GM19395 (cell line): Measurements from ENCODE around the gene SPEF1.
"Not testable (repeated sequence)": the region's sequence is repeated elsewhere in the genome, so short reads cannot be mapped to it uniquely, and the experiment has no call there.

Experiments
- ATAC-seq: cut with Tn5 transposase; IDR thresholded peaks from one replicate; pipeline ENCODE4 v1.9.1; 2021; ENCODE audit warnings: mild to moderate bottlenecking, moderate library complexity; ENCODE audit not compliant: unreplicated experiment

SPEF1 gene, protein sequence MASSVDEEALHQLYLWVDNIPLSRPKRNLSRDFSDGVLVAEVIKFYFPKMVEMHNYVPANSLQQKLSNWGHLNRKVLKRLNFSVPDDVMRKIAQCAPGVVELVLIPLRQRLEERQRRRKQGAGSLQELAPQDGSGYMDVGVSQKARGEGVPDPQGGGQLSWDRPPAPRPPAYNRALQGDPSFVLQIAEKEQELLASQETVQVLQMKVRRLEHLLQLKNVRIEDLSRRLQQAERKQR

DNA sequence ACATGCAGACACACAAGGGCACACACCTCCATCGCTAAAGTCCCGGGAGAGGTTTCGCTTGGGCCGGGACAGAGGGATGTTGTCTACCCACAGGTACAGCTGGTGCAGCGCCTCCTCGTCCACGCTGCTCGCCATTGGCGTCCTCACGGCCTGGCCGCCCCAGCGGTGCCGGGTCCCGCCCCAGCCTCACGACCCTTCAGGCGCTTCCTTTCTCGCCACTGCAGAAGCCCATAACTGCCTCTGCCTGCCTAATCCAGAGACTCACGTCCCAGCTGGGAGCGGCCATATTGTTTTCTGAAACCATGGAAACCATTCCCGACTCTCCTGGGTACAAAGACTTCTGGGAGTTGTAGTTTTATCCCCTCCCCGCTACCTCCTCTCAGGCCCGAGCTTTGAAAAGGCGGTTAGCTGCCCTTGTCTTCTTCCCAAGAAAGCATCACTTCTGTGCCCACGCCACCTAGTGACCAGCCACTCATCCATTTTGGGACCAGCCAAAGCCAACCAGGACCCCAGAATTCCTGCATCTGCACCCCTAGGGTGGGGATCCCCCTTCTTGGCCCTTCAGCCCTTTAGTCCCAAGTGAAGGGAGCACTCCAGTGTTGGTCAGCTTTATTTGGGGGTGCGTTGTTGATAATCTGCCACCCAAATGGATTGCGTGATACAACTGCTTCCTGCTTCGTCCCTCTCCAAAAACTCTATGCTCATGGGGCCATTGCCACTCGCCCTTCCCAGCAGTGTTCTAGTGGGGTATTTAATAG lies at the start of gene SPEF1:
Gene SPEF1, minus strand, starts transcription at position 296 of the 758 bp plus-strand sequence. Its CDS starts 161 bp downstream, at position 135.
- ATAC-seq, result peak; percentile 61

DNA sequence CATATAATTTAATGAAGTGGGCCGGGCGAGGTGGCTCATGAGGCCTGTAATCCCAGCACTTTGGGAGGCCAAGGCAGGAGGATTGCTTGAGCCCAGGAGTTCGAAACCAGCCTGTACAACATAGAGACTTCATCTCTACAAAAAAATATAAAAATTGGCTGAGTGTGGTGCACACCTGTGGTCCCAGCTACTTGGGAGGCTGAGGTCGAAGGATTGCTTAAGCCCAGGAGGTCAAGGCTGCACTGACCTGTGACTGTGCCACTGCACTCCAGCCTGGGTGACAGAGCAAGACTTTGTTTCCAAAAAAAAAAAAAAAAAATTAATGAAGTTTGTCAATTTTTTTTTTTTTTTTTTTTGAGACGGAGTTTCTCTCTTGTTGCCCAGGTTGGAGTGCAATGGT lies 48.6 kb upstream of the SPEF1 start:
- not testable (repeated sequence) for ATAC-seq

DNA sequence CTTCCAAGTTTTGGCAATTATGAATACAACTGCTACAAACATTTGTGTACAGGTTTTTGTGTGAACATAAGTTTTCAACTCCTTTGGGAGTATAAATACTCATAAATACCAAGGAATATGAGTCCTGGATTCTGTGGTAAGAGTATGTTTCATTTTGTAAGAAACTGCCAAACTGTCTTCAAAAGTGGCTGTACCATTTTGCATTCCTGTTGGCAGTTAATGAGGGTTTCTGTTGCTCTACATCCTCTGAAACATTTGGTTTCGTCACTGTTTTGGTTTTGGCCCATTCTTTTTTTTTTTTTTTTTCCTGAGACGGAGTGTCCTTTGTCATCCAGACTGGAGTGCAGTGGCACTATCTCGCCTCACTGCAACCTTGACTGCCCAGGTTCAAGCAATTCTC lies 47.5 kb upstream of the SPEF1 start:
- ATAC-seq, result no peak

DNA sequence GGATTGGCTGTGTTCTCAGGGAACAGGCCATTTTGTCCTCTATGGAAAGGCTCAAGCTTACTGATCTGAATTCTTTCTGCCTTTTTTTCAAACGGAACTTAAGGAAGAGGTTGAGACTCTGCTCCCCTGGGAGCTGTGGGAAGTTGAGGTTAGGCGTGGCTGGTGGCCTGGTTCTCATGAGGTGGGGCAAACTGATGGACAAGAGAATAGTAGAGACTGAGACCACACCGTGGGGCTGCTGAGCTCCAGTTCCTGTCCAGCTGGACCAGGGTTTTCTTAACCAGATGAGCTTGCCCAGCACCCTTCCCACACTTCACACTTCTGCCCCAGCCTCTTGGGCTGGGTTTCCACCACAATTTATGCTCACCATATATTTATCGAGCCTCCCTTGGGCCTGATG lies 45.2 kb upstream of the SPEF1 start:
- no peak for ATAC-seq

GRCh38 chr20:3825526-3825925 lies 44.3 kb upstream of the SPEF1 start:
- ATAC-seq, result no peak

DNA sequence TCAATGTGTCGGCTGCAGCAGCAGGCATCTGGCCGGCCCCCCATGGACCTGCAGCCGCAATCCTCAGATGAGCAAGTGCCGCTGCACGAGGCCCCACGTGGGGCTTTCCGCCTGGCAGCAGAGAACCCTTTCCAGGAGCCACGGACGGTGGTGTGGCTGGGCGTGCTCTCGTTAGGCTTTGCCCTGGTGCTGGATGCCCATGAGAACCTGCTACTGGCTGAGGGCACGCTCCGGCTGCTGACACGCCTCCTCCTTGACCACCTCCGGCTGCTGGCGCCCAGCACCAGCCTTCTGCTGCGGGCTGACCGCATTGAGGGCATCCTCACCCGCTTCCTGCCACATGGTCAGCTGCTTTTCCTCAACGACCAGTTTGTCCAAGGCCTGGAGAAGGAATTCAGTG lies 42.6 kb upstream of the SPEF1 start:
- no peak for ATAC-seq

DNA sequence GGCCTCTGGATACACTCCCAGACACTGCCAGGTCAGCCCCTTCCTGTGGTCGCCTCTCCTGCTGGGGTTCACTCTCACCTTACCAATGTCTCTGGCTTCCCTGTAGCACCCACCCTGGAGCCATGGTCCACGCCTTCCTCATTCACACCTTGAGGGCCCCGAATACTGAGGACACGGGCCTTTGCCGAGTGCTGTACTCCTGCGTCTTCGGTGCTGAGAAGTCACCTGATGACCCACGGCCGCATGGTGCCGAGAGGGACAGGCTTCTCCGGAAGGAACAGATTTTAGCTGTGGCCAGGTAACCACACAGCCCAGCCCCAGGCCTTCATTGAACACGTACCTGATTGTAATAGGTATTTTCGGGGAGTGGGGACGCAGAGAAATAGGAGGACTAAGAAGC lies 40.7 kb upstream of the SPEF1 start:
- no peak for ATAC-seq

GRCh38 chr20:3820901-3821727 lies 39.9 kb upstream of the SPEF1 start:
- ATAC-seq, result peak; percentile 18

DNA sequence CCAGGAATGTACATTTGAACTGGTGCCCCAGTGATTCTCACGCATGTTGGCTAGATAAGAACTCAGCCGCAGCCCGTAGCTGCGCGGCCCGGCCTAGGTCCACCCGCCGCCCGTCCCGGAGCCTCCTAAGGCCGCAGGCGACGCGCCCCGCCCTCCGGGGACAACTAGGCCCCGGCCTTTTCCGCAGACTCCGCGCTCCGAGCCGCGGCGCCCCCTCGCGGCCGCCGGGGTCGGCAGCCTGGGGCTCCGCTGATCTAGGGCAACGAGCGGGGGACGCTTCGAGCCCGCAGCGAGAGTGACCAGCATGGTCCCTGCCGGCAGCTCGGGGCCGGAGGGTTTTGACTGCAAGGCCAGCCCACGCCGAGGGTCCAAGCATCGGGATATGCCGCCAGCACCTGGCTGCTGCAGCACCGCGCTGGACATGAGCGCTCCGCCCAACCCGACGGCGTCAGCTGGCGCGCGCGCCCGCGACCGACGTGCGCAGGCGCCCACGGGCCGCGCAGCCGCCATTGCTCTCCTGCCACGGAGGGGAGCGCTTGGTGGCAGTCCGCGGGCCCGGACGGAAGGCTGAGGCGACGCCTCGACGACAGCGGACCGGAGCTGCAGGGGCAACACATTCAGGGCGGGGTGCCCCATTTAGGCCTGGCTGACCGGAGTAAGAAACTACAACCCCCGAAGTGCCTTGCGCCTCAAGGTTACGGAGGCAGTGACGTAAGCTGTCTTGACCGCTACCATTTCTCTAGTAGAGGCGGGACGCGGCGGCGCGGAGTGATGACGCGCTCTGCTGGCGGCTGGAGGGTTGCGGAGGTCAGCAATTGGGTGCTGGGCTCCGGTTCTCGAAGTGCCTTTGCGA lies 39.0 kb upstream of the SPEF1 start, which contains the start of gene AP5S1:
Gene AP5S1, plus strand, starts transcription at position 500 of the 853 bp plus-strand sequence. CDS start 1,571 bp downstream, outside the sequence.
- peak; percentile 84 for ATAC-seq

GRCh38 chr20:3819411-3820047 lies 38.3 kb upstream of the SPEF1 start:
- no peak for ATAC-seq

DNA sequence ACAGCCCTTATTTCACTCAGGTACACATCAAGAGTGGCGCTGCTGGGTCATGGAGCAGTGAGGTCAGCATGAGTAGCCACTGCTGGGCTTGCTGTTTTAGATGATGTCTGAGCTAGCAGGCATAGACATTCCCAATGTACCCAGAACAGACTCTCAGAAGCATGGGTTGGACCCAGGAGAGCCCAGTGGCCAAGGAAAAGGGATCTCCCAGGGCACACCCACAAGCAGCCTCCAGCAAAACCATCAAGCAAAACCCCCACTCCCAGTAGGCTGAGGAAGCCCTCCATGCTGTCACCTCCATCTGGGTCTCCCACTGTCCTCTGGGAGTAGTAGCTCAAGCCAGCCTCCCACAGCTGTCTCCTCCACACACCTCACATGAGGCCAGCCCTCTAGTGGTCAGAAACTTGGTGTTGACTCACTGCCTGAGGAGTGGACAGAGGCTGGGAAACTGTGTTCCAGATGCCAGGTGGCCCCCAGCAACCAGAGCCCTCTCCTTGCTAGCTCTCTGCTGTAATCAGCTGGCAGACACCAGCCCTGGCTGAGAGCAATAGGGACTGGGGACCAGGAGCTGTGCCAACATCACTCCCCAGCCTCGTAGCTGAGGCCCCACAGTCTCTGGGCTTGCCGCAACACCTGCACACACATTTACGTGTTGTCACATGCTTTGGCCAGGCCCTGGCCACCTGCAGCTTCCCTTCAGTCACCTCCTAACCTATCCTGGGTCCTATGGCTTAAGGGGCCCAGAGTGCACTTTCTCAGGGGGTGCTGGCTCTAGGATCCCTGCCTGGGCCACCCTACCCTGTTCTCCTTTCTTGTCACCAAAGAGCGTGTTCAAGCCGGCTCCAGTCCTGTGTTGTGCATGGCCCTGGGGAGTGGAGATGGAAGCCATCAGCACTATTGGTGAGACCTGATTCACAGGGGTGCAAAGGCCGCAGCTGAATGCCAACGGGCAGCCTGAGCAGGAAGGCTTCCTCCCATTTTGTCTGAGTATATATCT lies 37.2 kb upstream of the SPEF1 start:
- ATAC-seq, result no peak

GRCh38 chr20:3815703-3816315 lies 34.6 kb upstream of the SPEF1 start:
- ATAC-seq, result no peak

DNA sequence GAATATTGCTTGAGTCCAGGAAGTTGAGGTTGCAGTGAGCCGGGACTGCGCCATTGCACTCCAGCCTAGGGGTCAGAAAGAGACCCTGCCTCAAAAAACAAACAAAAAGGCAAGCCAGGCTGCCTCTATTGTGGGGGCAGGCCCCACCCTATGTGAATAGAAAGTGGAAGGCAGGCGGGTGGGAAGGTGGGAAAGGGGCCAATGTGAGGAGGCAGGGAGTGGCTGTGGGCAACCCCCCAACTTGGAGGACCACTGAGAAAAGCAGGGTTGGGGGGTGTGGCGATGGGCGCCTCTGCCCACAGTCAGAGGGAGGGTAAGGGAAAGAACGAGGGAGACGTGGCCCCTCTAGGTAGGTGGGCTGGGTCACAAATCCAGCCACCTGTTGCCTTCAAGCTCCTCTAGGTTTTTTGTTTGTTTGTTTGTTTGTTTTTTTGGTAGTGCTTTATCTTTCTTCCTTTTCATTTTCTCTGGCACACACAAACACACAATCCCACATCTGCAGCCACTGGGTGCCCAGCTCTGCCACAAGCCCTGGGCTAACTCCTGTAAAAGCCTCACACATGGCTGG lies 33.8 kb upstream of the SPEF1 start:
- no peak for ATAC-seq

GRCh38 chr20:3813848-3814581 lies 32.8 kb upstream of the SPEF1 start:
- no peak for ATAC-seq

DNA sequence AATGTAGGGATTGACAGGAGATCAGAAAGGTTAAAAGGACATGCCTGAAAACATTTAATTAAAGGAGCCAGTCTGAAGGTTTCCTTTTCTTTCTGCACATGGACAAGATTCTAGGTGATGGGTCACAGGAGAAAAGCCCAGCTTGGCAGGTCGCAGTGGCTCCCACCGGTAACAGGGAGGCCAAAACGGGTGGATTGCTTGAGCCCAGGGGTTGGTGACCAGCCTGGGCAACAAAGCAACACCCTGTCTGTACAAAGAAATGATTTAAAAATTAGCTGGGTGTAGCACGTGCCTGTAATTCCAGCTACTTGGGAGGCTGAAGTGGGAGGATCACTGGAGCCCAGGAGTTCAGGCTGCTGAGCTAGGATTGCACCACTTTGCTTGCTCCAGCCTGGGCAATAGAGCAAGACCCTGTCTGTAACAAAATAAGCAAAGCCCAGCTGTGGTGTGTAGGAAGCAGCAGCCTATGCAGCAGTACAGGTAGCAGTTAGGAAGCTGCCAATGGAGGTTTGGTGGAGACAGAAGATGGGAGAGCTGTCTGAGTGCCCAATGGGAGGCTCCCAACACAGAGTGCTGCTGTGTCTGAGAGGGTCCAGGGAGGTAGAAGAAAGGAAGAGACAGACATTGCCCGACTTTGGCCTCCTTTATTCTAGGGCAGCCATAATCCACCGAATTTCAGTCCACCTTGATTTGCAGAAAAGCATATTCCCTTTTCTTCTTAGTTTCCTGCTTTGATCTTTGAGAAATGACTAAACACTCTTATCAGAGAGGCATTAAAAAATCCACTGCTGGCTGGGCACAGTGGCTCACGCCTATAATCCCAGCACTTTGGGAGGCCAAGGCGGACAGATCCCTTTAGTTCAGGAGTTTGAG lies 32.0 kb upstream of the SPEF1 start:
- ATAC-seq, result no peak

DNA sequence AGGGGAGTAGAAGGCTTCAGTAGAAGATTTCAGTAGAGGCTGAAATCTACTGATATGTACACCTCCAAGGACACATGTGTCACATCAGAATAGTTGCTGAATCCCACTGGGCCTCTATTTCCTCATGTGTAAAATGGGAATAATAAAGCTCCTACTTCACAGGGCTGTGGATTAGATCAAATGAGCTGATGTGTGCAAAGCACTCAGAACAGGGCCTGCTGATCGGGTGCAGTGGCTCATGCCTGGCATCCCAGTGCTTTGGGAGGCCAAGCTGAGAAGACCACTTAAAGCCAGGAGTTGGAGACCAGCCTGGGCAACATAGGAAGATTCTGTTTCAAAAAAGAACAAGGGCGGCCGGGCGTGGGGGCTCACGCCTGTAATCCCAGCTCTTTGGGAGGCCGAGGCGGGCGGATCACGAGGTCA lies 31.0 kb upstream of the SPEF1 start:
- no peak for ATAC-seq
